Activated CD8-positive, alpha-beta memory T cell treated with anti-CD3 and anti-CD28 coated beads for 4 hours (primary cell): ENCODE measurements around the gene NCLN.
A peak's percentile ranks its signal among the peaks of the same experiment; 100 is the strongest.
"Not testable (repeated sequence)": the region's sequence is repeated elsewhere in the genome, so short reads cannot be mapped to it uniquely, and the experiment has no call there.

ENCODE experiments used
- DNase-seq, 2 donors: peaks; one replicate each; pipeline ENCODE4 v3.0.0-alpha.2; 2020; ENCODE audit warnings: low read depth in 2 of 2

The NCLN gene

DNA sequence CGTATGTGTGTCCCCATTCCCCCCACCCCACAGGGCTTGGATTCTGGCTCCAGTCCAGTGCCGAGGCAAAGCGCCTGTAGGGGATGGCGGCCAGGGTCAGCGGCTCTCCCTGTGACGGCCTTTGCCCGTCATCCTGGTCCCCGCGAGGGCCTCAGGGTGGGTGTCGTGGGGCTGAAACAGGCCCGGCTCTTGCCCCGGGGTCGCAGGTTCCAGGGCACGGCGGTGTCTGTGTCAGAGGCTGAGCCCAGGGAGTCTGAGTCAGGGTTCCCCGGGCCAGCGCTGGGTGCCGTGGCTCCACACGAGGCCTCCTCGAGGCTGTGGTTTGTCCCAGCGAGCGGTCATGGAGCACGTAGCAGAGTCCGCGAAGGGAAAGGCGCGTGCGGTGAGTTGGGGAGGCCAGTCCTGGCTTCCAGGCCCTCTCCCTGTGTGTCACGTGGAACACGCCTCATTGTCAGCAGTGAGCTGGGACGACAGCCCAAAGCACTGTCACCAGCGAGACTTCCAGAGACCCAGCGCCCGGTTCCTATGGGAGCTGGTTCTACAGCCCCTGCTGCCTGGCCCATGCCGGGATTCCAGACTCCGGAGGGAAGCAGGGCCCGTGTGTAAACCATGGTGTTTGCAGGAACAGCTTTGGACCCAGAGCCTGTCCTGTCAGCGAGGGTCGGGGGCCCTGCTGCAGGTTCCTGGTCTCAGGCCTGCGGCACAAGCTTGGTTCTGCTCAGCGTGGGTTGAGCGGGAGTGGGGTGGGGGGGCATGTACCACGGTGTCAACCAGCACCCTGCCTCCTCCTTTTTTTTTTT, 13.4 kb downstream of the NCLN start:
- no peak for DNase-seq

DNA sequence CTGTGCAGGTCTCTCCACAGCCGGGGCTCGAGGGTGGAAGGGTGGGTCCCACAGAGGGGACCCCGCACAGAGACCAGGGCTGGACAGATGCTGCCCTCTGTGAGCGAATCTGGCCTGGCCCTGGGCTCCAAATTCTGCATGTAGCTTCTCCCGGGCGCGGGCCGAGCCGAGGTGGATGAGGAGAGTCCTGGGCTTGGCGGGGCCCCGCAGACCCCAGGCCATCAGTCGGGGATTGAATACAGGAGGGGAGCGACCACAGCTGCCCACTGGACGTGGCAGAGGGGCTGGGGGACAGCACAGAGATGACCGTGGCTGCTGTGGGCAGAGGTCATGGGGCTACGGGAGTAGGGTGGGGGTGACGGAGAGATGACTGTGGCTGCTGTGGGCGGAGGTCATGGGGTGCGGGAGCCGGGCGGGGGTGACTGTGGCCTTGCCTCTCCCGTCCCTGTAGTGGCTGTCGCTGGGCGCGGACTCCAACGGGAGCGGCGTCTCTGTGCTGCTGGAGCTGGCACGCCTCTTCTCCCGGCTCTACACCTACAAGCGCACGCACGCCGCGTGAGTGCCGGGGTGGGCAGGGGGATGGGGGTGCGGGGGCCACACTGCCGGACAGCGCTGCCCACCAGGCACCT, 15.5 kb downstream of the NCLN start:
- no peak for DNase-seq

DNA sequence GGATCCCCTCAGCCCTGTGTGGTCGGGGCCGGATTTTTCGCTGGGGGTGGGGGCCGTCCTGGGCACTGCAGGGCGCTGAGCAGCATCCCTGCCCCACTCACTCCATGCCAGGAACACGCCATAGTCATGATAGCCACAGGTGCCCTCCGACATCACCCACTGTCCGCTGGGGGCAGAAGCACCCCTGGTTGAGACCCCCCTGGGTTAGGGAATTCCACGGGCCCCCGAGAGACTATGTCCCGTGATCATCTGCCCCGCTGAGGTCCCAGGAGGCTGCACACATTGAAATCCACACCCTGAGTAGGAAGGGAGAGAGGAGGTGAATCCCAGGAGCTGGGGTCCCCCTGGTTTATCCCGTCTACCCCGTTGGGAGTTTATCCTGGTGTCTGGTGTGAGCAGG, 16.2 kb downstream of the NCLN start:
- DNase-seq: no peak

DNA sequence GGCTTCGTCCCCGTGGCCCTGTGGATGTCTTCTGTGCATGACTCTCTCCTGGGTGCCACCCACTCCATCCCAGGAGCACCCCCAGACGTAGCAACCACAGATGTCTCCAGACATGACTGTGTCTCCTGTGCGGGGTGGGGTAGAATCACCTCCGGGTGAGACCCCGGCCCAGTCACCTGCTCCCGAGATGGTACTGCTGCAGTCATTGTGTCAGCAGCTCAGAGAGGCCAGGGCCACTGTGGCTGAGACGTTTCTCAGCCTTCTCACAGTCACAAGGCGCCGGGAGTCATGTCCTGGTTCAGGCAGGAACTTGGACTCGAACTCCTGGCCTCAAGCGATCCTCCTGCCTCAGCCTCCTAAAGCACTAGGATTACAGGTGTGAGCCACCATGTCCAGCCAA, 16.6 kb downstream of the NCLN start:
- no peak for DNase-seq

DNA sequence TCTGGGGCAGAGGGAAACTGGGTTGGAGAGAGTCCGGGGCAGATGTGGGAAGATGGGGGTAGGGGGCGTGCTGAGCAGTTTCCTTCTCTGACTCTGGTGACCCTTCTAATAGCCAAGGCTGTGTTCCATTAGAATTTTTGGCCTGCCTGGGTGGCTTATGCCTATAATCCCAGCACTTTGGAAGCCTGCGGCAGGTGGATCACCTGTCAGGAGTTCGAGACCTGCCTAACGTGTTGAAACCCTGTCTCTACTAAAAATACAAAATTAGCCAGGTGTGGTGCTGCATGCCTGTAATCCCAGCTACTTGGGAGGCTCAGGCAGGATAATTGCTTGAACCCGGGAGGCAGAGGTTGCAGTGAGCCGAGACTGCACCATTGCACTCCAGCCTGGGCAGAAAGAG, 17.2 kb downstream of the NCLN start:
- DNase-seq: not testable (repeated sequence)

DNA sequence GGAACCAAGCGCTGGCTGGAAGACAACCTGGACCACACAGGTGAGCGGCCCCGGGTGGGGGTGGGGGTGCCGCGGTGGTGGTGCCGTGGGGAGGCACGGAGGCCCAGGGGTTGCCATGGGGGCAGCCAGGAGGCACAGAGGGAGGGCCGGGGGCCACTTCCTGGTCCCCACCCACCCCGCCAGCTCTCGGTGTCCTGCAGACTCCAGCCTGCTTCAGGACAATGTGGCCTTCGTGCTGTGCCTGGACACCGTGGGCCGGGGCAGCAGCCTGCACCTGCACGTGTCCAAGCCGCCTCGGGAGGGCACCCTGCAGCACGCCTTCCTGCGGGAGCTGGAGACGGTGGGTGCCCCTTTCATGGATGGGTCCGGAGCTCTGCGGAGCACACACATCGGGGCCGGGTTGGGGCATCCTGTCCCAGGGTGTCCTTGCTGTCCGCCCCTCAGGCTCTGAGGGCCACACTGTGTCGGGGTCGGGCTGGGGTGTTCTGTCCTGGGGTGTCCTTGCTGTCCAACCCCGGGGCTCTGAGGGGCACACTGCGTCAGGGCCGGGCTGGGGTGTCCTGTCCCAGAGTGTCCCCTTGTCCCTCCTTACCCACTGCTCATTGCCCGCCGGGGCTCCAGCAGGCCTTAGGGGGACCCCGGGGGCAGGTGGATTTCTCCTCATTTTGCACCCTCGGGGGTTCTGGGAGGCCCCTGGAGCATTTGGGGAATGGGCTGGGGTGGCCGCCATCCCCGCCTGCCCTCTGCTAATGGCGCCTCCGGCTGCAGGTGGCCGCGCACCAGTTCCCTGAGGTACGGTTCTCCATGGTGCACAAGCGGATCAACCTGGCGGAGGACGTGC, 18.3 kb downstream of the NCLN start:
- no peak for DNase-seq

DNA sequence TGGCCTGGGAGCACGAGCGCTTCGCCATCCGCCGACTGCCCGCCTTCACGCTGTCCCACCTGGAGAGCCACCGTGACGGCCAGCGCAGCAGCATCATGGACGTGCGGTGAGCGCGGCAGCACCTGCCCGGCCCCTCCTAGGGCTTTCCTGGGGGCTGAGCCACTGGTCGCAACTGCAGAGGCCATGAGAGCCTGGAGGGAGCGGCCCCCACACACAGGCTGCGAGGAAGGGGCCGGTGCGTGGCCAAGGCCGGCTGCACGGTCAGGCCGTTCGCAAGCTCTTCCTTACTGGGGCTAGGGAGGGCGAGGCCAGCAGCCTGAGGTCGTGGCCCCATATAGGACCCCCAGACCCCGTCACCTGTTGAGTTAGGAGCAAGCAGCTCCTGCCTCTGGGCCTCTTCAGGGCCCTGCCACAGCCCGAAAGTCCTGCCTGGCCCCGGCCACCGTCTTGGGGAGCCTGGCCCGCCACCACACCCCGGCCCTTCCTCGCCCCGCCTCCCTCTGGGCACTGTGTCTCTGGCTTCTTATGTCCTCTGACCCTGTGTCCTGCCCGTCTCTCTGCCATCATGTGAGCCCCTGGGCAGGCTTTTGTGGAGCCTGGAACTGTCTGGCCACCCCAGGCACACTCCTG, 19.0 kb downstream of the NCLN start:
- DNase-seq: no peak

DNA sequence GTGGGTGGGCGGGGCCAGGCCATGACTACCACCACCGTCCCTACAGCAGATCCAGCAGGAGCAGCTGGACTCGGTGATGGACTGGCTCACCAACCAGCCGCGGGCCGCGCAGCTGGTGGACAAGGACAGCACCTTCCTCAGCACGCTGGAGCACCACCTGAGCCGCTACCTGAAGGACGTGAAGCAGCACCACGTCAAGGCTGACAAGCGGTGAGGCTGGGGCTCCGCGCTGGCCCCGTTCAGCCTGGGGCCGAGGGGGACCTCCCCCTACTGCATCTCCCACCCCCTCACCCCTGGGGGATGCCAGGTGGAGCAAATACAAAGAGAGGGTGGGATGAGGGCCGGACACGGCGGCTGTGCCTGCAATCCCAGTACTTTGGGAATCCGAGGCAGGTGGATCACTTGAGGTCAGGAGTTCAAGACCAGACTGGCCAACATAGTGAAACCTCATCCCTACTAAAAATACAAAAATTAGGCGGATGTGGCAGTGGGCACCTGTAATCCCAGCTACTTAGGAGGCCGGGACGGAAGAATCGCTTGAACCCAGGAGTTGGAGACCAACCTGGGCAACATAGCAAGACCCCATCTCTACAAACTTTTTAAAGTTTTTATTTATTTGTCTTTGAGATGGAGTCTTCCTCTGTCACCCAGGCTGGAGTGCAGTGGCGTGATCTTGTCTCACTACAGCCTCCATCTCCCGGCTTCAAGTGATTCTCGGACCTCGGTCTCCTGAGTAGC, 20.7 kb downstream of the NCLN start:
- no peak for DNase-seq

DNA sequence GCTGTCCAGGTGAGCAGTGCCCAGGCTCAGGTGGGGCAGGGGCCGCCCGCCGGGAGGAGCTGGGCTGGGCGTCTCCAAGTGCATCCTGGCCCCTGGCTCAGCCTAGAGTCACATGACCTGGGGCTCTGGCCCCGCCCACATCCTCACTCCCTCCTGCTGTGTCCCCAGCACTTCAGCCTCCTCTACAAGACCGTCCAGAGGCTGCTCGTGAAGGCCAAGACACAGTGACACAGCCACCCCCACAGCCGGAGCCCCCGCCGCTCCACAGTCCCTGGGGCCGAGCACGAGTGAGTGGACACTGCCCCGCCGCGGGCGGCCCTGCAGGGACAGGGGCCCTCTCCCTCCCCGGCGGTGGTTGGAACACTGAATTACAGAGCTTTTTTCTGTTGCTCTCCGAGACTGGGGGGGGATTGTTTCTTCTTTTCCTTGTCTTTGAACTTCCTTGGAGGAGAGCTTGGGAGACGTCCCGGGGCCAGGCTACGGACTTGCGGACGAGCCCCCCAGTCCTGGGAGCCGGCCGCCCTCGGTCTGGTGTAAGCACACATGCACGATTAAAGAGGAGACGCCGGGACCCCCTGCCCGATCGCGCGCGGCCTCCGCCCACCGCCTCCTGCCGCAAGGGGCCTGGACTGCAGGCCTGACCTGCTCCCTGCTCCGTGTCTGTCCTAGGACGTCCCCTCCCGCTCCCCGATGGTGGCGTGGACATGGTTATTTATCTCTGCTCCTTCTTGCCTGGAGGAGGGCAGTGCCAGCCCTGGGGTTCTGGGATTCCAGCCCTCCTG, 21.9 kb downstream of the NCLN start:
- DNase-seq: no peak

DNA sequence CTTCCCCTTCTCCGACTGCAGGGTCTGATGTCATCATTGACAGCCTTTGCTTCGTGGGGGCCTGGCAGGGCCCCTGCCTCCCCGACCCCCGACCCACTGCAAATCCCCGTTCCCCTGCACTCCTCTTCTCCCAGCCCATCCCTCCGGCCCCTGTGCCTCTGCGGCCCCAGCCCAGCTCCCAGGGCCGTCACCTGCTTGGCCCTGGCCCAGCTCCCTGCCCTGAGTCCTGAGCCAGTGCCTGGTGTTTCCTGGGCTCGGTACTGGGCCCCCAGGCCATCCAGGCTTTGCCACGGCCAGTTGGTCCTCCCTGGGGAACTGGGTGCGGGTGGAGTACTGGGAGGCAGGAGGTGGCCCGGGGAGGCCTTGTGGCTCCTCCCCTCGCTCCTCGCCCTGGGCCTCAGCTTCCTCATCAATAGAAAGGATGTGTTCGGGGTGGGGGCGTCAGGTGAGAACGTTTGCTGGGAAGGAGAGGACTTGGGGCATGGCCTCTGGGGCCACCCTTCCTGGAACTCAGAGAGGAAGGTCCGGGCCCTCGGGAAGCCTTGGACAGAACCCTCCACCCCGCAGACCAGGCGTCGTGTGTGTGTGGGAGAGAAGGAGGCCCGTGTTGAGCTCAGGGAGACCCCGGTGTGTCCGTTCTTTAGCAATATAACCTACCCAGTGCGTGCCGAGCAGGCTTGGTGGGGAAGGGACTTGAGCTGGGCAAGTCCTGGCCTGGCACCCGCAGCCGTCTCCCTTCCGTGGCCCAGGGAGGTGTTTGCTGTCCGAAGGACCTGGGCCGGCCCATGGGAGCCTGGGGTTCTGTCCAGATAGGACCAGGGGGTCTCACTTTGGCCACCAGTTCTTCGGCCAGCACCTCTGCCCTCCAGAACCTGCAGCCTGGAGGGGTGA, 22.8 kb downstream of the NCLN start:
- no peak for DNase-seq

DNA sequence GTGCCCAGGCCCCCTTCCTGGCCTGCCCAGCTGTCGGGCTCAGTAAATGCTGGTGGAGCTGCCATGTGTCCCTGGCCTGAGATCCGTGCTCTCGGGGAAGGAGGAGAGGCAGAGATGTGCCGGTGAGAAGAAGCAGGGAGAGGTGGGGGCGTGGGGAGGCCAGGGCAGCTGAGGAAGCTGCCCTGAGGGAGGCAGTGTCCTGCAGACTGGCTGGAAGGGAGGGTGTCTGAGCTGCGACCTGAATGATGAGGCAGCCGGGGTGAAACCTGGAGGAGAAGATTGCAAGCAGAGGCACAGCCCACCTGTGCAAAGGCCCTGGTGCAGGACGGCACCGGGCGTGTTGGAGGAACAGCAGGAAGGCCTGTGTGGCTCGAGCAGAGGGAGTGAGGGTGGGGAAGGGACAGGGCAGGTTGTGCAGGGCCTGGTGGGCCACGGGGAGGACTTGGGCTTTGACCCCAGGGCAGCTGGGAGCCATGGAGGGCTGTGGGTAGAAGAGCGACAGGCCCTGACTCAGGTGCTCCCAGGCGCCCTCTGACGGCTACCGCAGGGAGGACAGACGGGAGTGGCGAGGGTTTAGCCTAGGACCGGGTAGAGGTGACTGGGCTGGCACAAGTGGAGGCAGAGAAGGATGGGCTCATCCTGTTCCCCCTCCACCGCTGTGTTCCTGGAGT, 24.8 kb downstream of the NCLN start:
- DNase-seq: peak; percentile 30 to 35

DNA sequence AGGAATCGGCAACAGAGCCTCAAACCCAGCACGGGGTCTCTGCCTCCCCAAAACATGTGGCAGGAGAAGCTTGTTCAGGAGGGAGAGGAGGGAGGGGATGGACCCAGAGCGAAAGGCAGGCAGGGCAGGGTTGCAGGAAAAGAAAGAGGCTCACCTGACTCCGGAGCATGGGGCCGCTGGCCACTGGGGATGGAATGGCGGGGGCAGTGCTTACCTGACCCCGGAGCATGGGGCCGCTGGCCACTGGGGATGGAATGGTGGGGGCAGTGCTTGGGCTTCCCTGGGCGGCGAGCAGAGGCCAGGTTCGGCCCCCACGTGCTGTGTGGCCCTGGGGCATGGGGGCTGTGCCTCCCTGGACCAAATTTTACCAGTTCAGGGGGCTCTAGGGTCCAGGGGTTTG, 25.5 kb downstream of the NCLN start:
- DNase-seq: no peak

DNA sequence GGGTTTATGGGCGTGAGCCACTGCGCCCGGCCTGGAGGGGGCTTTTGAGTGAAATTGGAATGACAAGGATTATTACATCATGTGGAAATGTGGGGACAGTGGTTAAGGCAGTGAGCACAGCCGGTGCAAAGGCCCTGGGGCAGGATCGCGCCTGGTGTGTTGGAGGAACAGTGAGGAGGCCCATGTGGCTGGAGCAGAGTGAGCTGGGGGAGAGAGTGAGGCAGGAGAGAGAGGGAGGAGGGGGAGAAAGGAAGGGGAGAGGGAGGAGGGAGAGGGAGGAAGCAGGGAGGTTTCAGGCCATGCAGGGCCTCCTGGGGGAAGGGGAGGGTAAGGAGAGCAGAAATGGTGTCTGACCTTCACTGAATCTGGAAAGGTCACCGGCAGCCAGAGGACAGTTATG, 27.4 kb downstream of the NCLN start:
- no peak for DNase-seq

DNA sequence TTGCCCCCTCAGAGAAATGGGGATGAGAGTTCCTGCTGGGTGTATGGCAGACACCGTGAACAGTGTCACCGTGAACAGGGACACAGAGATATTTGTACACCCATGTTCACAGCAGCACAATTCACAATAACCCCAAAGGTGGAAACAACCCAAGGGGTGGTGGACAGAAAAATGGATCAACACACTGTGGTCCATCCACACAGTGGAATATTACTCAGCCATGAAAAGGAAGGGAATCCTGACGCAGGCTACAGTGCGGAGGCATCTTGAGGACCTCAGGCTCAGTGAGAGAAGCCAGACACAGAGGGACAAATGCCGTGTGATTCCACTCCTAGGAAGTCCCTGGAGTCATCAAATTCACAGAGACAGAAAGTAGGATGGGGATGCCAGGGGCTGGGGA, 31.1 kb downstream of the NCLN start:
- no peak for DNase-seq

DNA sequence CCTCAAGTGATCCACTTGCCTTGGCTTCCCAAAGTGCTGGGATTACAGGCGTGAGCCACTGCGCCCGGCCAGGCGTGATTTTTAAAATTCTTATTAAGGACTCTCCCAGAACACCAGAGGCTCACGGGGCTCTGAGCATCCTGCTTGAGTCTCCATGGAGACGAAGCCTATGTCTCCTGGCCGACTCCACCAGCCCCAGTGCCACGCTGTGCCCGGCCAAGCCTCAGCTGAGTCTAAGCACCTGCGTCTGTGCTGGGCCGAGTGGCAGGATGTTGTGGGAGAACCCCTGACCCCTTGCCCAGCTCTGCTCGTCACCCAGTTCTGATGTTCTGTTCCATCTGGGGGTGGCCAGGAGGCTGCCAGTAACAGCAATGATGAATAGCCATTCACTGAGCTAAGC, 34.8 kb downstream of the NCLN start:
- DNase-seq: no peak

DNA sequence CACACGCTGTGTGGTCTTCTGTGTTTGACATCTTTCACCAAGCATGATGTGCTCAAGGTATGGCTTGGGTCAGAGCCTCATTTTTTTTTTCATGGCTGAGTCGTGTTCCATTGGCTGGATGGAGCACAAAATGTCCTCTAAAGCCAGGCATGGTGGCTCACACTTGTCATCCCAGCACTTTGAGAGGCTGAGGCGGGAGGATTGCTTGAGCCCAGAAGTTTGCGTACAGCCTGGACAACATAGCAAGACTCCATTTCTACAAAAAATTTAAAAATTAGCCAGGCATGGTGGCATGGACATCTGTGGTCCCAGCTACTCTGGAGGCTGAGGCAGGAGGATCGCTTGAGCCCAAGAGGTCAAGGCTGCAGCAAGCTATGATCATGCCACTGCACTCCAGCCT, 35.8 kb downstream of the NCLN start:
- not testable (repeated sequence) for DNase-seq

DNA sequence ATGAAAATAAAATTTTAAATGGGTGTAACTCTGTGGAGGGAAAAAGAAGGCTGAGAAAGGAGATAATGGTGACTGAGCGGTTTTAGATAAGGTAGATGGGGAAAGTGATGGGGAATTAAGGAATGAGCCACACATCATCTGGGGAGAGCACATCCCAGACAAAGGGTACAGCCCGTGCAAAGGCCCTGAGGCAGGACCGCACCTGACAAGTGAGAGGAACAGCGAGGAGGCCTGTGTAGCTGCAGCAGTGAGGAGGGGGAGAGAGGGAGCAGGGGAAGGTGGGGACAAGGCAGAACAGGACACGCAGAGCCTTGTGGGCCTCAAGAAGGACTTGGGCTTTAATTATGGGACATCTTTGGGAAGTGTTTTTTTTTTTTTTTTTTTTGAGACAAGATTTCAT, 37.0 kb downstream of the NCLN start:
- no peak for DNase-seq

DNA sequence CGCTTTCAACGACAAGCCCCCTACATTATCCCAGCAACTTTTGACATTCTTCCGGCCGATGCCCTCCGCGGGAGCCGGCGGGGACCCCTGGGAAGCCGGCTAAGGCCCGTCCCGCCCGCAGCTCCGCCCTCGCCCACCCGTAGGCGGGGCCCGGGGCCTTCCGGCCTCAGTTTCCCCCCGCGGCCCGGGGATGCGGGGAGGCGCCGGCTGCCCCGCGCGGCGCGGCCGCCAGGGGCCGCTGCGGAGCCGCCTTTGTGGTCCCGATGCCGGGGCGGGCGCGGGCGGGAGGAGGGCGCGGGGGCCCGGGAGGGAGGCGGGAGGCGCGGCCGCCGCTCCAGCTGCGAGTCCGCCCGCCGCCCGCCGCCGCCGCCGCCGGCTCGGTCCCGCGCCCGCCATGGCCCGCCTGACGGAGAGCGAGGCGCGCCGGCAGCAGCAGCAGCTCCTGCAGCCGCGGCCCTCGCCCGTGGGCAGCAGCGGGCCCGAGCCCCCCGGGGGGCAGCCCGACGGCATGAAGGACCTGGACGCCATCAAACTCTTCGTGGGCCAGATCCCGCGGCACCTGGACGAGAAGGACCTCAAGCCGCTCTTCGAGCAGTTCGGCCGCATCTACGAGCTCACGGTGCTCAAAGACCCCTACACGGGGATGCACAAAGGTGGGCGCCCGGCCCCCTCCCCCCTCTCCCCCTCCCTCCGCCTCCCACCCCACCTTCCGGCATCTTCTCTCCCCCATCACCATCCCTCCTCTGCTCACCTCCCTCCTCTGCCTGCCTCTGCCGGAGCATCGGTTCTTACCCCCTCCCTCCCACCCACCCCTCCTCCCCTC, 38.8 kb downstream of the NCLN start, which contains the start of gene CELF5:
CELF5 (plus strand) TSS at position 316 of the 823 bp plus-strand sequence; CDS start at position 395, 79 bp downstream.
- peak; percentile 15 to 24 for DNase-seq
